22Rv1 (cell line): ENCODE data around the gene C10orf105.

Experiments used
- CTCF ChIP-seq: fragments of 450-650 bp; IDR thresholded peaks from 2 replicates; pipeline ENCODE4 v1.5.1; 2017; ENCODE audit warnings: mild to moderate bottlenecking
- ZFX ChIP-seq: fragments of 450-650 bp; IDR thresholded peaks from 2 replicates; pipeline ENCODE4 v1.6.1; 2017; ENCODE audit warnings: antibody characterized with exemption, borderline replicate concordance

GRCh38 chr10:71683301-71683700, 36.3 kb downstream of the C10orf105 start:
- TF ChIP-seq CTCF = no peak
- TF ChIP-seq ZFX = no peak
